Endothelial cell of umbilical vein (primary cell): ENCODE data around the gene ZDHHC24. TPM values are rescaled to one million over a fixed set of nuclear protein-coding genes. Genes with fewer than 3 reads are reported as not detected.

Experiments
- BruUV-seq: library from RNA; stranded (reverse); fragments of 400-500 nt; replicated peaks from 2 replicates; lab custom pipeline; 2021; lab: Mats Ljungman, UMichigan
- CTCF ChIA-PET: fragments of 300-600, 350-600 bp; sonication (Branson Sonifier 250); formaldehyde crosslinking; loops from one replicate; lab custom pipeline; 2021; ENCODE audit warnings: antibody characterized with exemption, inconsistent platforms; lab: Charles Lee
- POLR2A ChIA-PET: fragments of 300-600, 350-600 bp; sonication (Branson Sonifier 250); formaldehyde crosslinking; loops from one replicate; lab custom pipeline; 2021; ENCODE audit warnings: antibody characterized with exemption, inconsistent platforms; lab: Charles Lee
- DNase-seq: peaks from one replicate; pipeline ENCODE4 v3.0.0-alpha.2; 2011; ENCODE audit warnings: low read depth, low spot score
- FAIRE-seq: peaks from 2 replicates; lab custom pipeline; 2011; peaks lifted over from hg19 to GRCh38; lab: Jason Lieb, UNC
- H2AFZ ChIP-seq: 2 replicates; pipeline ENCODE4 v1.6.0; 2012; ENCODE audit warnings: low read depth, low read length, control low read depth, inconsistent platforms
- H3K27ac ChIP-seq: 2 replicates; pipeline ENCODE4 v1.5.1; 2011; ENCODE audit warnings: low read depth, mild to moderate bottlenecking, control low read depth, low read length, moderate library complexity; ENCODE audit not compliant: insufficient read depth
- H3K27me3 ChIP-seq, 2 experiments: 2 replicates each; pipeline versions ENCODE4 v1.6.0 to v1.6.1; 2011; ENCODE audit warnings: low read length in 2 of 2, mixed read lengths in 1 of 2; ENCODE audit not compliant: control insufficient read depth in 2 of 2, insufficient read depth in 2 of 2
- H3K36me3 ChIP-seq, 2 experiments: 2 replicates in 1 of 2; 3 replicates in 1 of 2; pipeline ENCODE4 v1.5.1; 2011; ENCODE audit warnings: low read length in 2 of 2, mild to moderate bottlenecking in 1 of 2, moderate library complexity in 1 of 2; ENCODE audit not compliant: control insufficient read depth in 2 of 2, insufficient read depth in 2 of 2; ENCODE audit errors: extremely low read depth in 1 of 2
- H3K4me1 ChIP-seq: 3 replicates; pipeline ENCODE4 v1.5.1; 2011; ENCODE audit warnings: mild to moderate bottlenecking, low read length; ENCODE audit not compliant: control insufficient read depth, insufficient read depth; ENCODE audit errors: extremely low read depth
- H3K4me2 ChIP-seq: 2 replicates; pipeline ENCODE4 v1.6.1; 2011; ENCODE audit warnings: low read length, control low read depth, mixed read lengths; ENCODE audit not compliant: insufficient read depth
- H3K4me3 ChIP-seq, 3 experiments: fragments of 200-600 bp in 1 of 3; sonication (generic), shearing (Covaris generic) in 1 of 3; replicated peaks in 1 of 3; 2 replicates each; pipeline ENCODE4 v1.5.1; 2011 to 2016; ENCODE audit warnings: control low read depth in 3 of 3, low read length in 3 of 3, mild to moderate bottlenecking in 2 of 3, inconsistent platforms in 1 of 3, low read depth in 1 of 3, moderate library complexity in 1 of 3; ENCODE audit not compliant: insufficient read depth in 1 of 3
- H3K79me2 ChIP-seq: 2 replicates; pipeline ENCODE4 v1.6.0; 2012; ENCODE audit warnings: low read length, inconsistent platforms; ENCODE audit not compliant: control insufficient read depth, insufficient read depth
- H3K9ac ChIP-seq: replicated peaks from 2 replicates; pipeline ENCODE3; 2011; ENCODE audit warnings: low read length, control low read depth; ENCODE audit not compliant: insufficient read depth; ENCODE audit errors: extremely low read depth
- H3K9me1 ChIP-seq: replicated peaks from 3 replicates; pipeline ENCODE4 v1.6.0; 2011; ENCODE audit warnings: mild to moderate bottlenecking, low read length; ENCODE audit not compliant: control insufficient read depth, insufficient read depth; ENCODE audit errors: extremely low read depth
- H3K9me3 ChIP-seq: replicated peaks from 2 replicates; pipeline ENCODE4 v1.5.1; 2012; ENCODE audit warnings: low read length, inconsistent platforms; ENCODE audit not compliant: control insufficient read depth, insufficient read depth
- H4K20me1 ChIP-seq: replicated peaks from 2 replicates; pipeline ENCODE3; 2011; ENCODE audit warnings: mild to moderate bottlenecking, low read length; ENCODE audit not compliant: control insufficient read depth, insufficient read depth; ENCODE audit errors: extremely low read depth
- CTCF ChIP-seq, 2 donors: IDR thresholded peaks; 1 replicate in 1 of 2; 2 replicates in 1 of 2; pipeline ENCODE4 v1.5.1; 2011; ENCODE audit warnings: low read length in 2 of 2, mild to moderate bottlenecking in 2 of 2, moderate library complexity in 2 of 2, control low read depth in 1 of 2, inconsistent platforms in 1 of 2, low read depth in 1 of 2; ENCODE audit not compliant: insufficient read depth in 1 of 2; ENCODE audit errors: extremely low read depth in 1 of 2
- EZH2 ChIP-seq: IDR thresholded peaks from 2 replicates; pipeline ENCODE4 v1.6.1; 2012; ENCODE audit warnings: borderline replicate concordance, low read depth, mild to moderate bottlenecking, moderate library complexity, low read length, inconsistent platforms; ENCODE audit not compliant: severe bottlenecking
- FOS ChIP-seq: IDR thresholded peaks from 2 replicates; pipeline ENCODE4 v1.6.1; 2011; ENCODE audit warnings: mild to moderate bottlenecking, low read length, moderate library complexity, borderline replicate concordance; ENCODE audit not compliant: insufficient read depth
- GATA2 ChIP-seq: IDR thresholded peaks from 2 replicates; pipeline ENCODE4 v1.7.0; 2011; ENCODE audit warnings: low read depth, mild to moderate bottlenecking, moderate library complexity, mixed read lengths, low read length; ENCODE audit not compliant: insufficient read length, insufficient read depth
- JUN ChIP-seq: IDR thresholded peaks from 2 replicates; pipeline ENCODE4 v1.6.1; 2011; ENCODE audit warnings: borderline replicate concordance, low read depth; ENCODE audit not compliant: insufficient read length, insufficient read depth
- MAX ChIP-seq: IDR thresholded peaks from 2 replicates; pipeline ENCODE4 v1.6.1; 2011; ENCODE audit not compliant: insufficient read depth, insufficient read length
- MYC ChIP-seq: IDR thresholded peaks from one replicate; pipeline ENCODE4 v1.6.1; 2011; ENCODE audit warnings: mild to moderate bottlenecking, low read depth, low read length
- POLR2A ChIP-seq: IDR thresholded peaks from 2 replicates; pipeline ENCODE4 v1.6.1; 2012; ENCODE audit warnings: low read depth, mild to moderate bottlenecking, control low read depth, low read length
- POLR2AphosphoS5 ChIP-seq: IDR thresholded peaks from 2 replicates; pipeline ENCODE4 v1.6.1; 2012; ENCODE audit warnings: low read depth, mild to moderate bottlenecking, control low read depth, low read length, moderate library complexity; ENCODE audit not compliant: insufficient read depth
- dilution Hi-C: fragments of 300-500 bp; cut with MboI; formaldehyde crosslinking; loops from one replicate; pipeline ENCODE4 v1.15.0; 2019; ENCODE audit warnings: low sequenced_read_pairs; ENCODE audit not compliant: extremely low pct_ligation_motif_present
- intact Hi-C: fragments of 100-400 bp; cut with micrococcal nuclease; formaldehyde crosslinking; loops from one replicate; pipeline ENCODE4 v1.10.0; 2022
- polyA plus RNA-seq, 4 experiments: library from polyadenylated mRNA; depleted of rRNA in 3 of 4; stranded (reverse) in 3 of 4; unstranded in 1 of 4; fragments of >200 nt; gene quantifications; 2 replicates each; pipeline versions ENCODE4 v1.2.1 to v1.2.3, GENCODE V29; 2011 to 2012; ENCODE audit warnings: missing spikeins in 1 of 4
- total RNA-seq: library from RNA; stranded (reverse); gene quantifications from 2 replicates; pipeline ENCODE4 v1.2.3, GENCODE V29; 2021

The ZDHHC24 gene
- total and polyA plus RNA-seq, 2 donors (not counting 3 experiments of a cell fraction or from before 2014, with no cell fraction given): 20.1 to 21.1 TPM

GRCh38 chr11:66548041-66548440 lies 2.2 kb upstream of the ZDHHC24 start:
- BruUV-seq: no TSS peak
- no peak for FAIRE-seq

More at GRCh38 chr11:66548041-66548440, 2.2 kb upstream of the ZDHHC24 start:
- H3K9ac ChIP-seq: no peak overlapping the region
- H3K4me1 ChIP-seq: peaks cover 27% of the 10 kb centered on the region
- H3K4me3 ChIP-seq: no peak overlapping the region
- intact Hi-C loops (no loop called here), dilution Hi-C loops (no loop called here)
- no peak overlapping the region for H2AFZ ChIP-seq
- ChIA-PET CTCF (no interaction called here), POLR2A (no interaction called here)
- no peaks in the 10 kb centered on the region for H3K9me1 ChIP-seq
- no peak for DNase-seq
- peaks cover 5% of the 10 kb centered on the region for H3K79me2 ChIP-seq
- H3K27ac ChIP-seq: no peak overlapping the region
- H3K4me2 ChIP-seq: no peak overlapping the region
- H4K20me1 ChIP-seq: no peaks in the 10 kb centered on the region
- no peaks in the 10 kb centered on the region for H3K9me3 ChIP-seq
- no peaks in the 10 kb centered on the region for H3K36me3 ChIP-seq
- no peaks in the 10 kb centered on the region for H3K27me3 ChIP-seq
- TF ChIP-seq CTCF (IDR thresholded peaks at IDR 0.05; ENCODE audit: extremely low read depth in 1 of 2, insufficient read depth in 1 of 2, low read depth in 1 of 2, low read length in 2 of 2): no peak
- no peak for TF ChIP-seq FOS
- no peak for TF ChIP-seq GATA2
- no peak for TF ChIP-seq POLR2AphosphoS5
- TF ChIP-seq MYC: no peak
- no peak for TF ChIP-seq POLR2A
- TF ChIP-seq JUN: no peak
- no peak for TF ChIP-seq EZH2
- no peak for TF ChIP-seq MAX
